ENCODE measurements around the gene GIMAP1. TPM values are rescaled to one million over a fixed set of nuclear protein-coding genes. Genes with fewer than 3 reads are reported as not detected.

GIMAP1 gene
- polyA plus RNA-seq, 1 donor from 2014 or later, result not detected

DNA sequence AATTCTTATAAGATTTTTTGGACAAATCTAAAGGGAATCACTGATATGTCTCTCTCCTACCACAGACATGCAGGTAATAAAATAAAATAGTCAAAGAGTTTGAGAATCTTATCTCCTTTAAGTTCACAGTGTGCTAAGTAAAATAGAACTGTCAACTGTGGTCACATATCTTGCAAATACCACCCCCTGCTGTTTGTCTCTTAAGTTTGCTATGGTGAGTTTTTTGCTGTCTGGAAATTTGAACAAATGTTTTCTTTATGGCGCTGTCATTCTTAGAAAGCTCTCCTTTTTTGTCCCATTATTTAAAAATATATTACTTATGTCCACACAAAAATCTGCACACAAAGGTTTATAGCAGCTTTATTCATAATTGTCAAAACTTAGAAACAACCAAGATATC is 40.4 kb downstream of the GIMAP1 start:
- H3K9me3 ChIP-seq (ENCODE audit: low read length), result no peaks in the 10 kb centered on the region
- H3K36me3 ChIP-seq (ENCODE audit: insufficient read depth, low read length), result no peaks in the 10 kb centered on the region
- no peaks in the 10 kb centered on the region for H3F3A ChIP-seq (ENCODE audit: insufficient read depth, low read length, poor library complexity, severe bottlenecking)
- H3K79me2 ChIP-seq (replicated peaks; ENCODE audit: insufficient read depth, low read length), result no peaks in the 10 kb centered on the region
- no peak overlapping the region for H3K4me3 ChIP-seq (ENCODE audit: low read length)
- no peak overlapping the region for H2AFZ ChIP-seq (ENCODE audit: low read depth, low read length)
- TF ChIP-seq EP300 (conservative IDR thresholded peaks at IDR 0.05; ENCODE audit: poor library complexity, severe bottlenecking), result no peak
- peak; percentile 39 for TF ChIP-seq RAD21 (conservative IDR thresholded peaks at IDR 0.05)
- TF ChIP-seq, protein P1, sequence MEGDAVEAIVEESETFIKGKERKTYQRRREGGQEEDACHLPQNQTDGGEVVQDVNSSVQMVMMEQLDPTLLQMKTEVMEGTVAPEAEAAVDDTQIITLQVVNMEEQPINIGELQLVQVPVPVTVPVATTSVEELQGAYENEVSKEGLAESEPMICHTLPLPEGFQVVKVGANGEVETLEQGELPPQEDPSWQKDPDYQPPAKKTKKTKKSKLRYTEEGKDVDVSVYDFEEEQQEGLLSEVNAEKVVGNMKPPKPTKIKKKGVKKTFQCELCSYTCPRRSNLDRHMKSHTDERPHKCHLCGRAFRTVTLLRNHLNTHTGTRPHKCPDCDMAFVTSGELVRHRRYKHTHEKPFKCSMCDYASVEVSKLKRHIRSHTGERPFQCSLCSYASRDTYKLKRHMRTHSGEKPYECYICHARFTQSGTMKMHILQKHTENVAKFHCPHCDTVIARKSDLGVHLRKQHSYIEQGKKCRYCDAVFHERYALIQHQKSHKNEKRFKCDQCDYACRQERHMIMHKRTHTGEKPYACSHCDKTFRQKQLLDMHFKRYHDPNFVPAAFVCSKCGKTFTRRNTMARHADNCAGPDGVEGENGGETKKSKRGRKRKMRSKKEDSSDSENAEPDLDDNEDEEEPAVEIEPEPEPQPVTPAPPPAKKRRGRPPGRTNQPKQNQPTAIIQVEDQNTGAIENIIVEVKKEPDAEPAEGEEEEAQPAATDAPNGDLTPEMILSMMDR (IDR thresholded peaks at IDR 0.05; ENCODE audit: poor library complexity, severe bottlenecking), result peak; percentile 24
- no peak for TF ChIP-seq EZH2 (IDR thresholded peaks at IDR 0.05; ENCODE audit: borderline replicate concordance, insufficient read depth, low read length, poor library complexity, severe bottlenecking)
- H4K20me1 ChIP-seq (ENCODE audit: insufficient read depth), result no peaks in the 10 kb centered on the region
- H3K4me2 ChIP-seq (ENCODE audit: low read length), result no peak overlapping the region
- H3K9me2 ChIP-seq (ENCODE audit: insufficient read depth, low read length), result no peaks in the 10 kb centered on the region
- no peak overlapping the region for H3K9ac ChIP-seq (ENCODE audit: low read length)
- no peak overlapping the region for H3K27ac ChIP-seq (ENCODE audit: low read length)
- H3K27me3 ChIP-seq (ENCODE audit: insufficient read depth, low read depth, low read length), result no peaks in the 10 kb centered on the region

DNA sequence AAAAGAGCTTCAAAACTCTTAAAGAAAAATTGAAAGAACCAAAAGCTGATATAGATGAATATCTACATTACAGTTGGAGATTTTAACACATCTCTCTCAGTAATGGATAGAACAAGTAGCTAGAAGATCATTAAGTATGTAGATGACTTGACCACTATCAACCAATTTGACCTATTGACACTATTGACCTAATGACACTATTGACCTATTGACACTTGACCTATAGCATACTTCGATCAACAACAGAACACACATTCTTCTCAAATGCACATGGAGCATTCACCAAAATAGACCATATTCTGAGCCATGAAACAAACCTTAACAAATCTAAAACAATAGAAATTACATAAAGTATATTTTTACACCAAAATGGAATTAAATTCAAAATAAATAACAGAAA is 43.1 kb downstream of the GIMAP1 start:
- no peaks in the 10 kb centered on the region for H3K79me2 ChIP-seq (replicated peaks; ENCODE audit: insufficient read depth, low read length)

More for the DNA sequence above, 43.1 kb downstream of the GIMAP1 start:
- H4K20me1 ChIP-seq (ENCODE audit: insufficient read depth), result no peaks in the 10 kb centered on the region
- no peaks in the 10 kb centered on the region for H3K27me3 ChIP-seq (ENCODE audit: insufficient read depth, low read depth, low read length)
- H3K36me3 ChIP-seq (ENCODE audit: insufficient read depth, low read length), result no peaks in the 10 kb centered on the region
- no peaks in the 10 kb centered on the region for H3K9me3 ChIP-seq (ENCODE audit: low read length)
- no peak overlapping the region for H3K4me3 ChIP-seq (ENCODE audit: low read length)
- no peak overlapping the region for H3K4me2 ChIP-seq (ENCODE audit: low read length)
- TF ChIP-seq POLR2AphosphoS5 (IDR thresholded peaks at IDR 0.05) (no peak), SMC3 (conservative IDR thresholded peaks at IDR 0.05; ENCODE audit: poor library complexity) (no peak), EZH2 (IDR thresholded peaks at IDR 0.05; ENCODE audit: borderline replicate concordance, insufficient read depth, low read length, poor library complexity, severe bottlenecking) (no peak), MXI1 (conservative IDR thresholded peaks at IDR 0.05; ENCODE audit: poor library complexity, severe bottlenecking) (no peak), EP300 (conservative IDR thresholded peaks at IDR 0.05; ENCODE audit: poor library complexity, severe bottlenecking) (no peak), RAD21 (conservative IDR thresholded peaks at IDR 0.05) (no peak), TAF1 (IDR thresholded peaks at IDR 0.05; ENCODE audit: low read depth) (no peak)
- TF ChIP-seq, protein P1 (IDR thresholded peaks at IDR 0.05; ENCODE audit: poor library complexity, severe bottlenecking), result no peak
- TF ChIP-seq, protein P2, sequence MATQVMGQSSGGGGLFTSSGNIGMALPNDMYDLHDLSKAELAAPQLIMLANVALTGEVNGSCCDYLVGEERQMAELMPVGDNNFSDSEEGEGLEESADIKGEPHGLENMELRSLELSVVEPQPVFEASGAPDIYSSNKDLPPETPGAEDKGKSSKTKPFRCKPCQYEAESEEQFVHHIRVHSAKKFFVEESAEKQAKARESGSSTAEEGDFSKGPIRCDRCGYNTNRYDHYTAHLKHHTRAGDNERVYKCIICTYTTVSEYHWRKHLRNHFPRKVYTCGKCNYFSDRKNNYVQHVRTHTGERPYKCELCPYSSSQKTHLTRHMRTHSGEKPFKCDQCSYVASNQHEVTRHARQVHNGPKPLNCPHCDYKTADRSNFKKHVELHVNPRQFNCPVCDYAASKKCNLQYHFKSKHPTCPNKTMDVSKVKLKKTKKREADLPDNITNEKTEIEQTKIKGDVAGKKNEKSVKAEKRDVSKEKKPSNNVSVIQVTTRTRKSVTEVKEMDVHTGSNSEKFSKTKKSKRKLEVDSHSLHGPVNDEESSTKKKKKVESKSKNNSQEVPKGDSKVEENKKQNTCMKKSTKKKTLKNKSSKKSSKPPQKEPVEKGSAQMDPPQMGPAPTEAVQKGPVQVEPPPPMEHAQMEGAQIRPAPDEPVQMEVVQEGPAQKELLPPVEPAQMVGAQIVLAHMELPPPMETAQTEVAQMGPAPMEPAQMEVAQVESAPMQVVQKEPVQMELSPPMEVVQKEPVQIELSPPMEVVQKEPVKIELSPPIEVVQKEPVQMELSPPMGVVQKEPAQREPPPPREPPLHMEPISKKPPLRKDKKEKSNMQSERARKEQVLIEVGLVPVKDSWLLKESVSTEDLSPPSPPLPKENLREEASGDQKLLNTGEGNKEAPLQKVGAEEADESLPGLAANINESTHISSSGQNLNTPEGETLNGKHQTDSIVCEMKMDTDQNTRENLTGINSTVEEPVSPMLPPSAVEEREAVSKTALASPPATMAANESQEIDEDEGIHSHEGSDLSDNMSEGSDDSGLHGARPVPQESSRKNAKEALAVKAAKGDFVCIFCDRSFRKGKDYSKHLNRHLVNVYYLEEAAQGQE (IDR thresholded peaks at IDR 0.05; ENCODE audit: borderline replicate concordance), result no peak
- no peak overlapping the region for H3K9ac ChIP-seq (ENCODE audit: low read length)
- no peaks in the 10 kb centered on the region for H3F3A ChIP-seq (ENCODE audit: insufficient read depth, low read length, poor library complexity, severe bottlenecking)
- no peak overlapping the region for H2AFZ ChIP-seq (ENCODE audit: low read depth, low read length)
- H3K9me2 ChIP-seq (ENCODE audit: insufficient read depth, low read length), result no peaks in the 10 kb centered on the region
- H3K27ac ChIP-seq (ENCODE audit: low read length), result no peak overlapping the region
